Adrenal gland (tissue), 5 donors: ENCODE results near the gene NFRKB.

Experiments used
- CTCF ChIP-seq, 6 experiments: fragments of 450-650 bp in 4 of 6; fragments of 200-600 bp in 2 of 6; sonication (generic) in 1 of 6; IDR thresholded peaks; 1 replicate in 5 of 6; 2 replicates in 1 of 6; pipeline versions ENCODE4 v1.5.1 to v1.8.0; 2016 to 2021; ENCODE audit warnings: antibody characterized with exemption in 6 of 6, mild to moderate bottlenecking in 2 of 6, moderate library complexity in 1 of 6
- POLR2A ChIP-seq, 2 donors: fragments of 450-650 bp; IDR thresholded peaks; one replicate each; pipeline ENCODE4 v1.6.1; 2017; ENCODE audit warnings: antibody characterized with exemption in 2 of 2, mild to moderate bottlenecking in 2 of 2, moderate library complexity in 1 of 2
- donor health status: DM: no; HTN: no; CAD: no.

GRCh38 chr11:129888451-129888850, 6.9 kb downstream of the NFRKB start:
- TF ChIP-seq CTCF (IDR thresholded peaks at IDR 0.05) (no peak), POLR2A (IDR thresholded peaks at IDR 0.05) (no peak)
